Smooth muscle cell (in vitro differentiated cells): Measurements from ENCODE around the gene MYO3B. TPM values are rescaled to one million over a fixed set of nuclear protein-coding genes. Genes with fewer than 3 reads are reported as not detected.

Experiments
- DNase-seq: peaks from one replicate; lab custom pipeline; 2025; ENCODE audit not compliant: unreplicated experiment; lab: John Stamatoyannopoulos, UW
- H2AFZ ChIP-seq: fragments of 200-600 bp; sonication (generic); 2 replicates; pipeline ENCODE4 v1.6.0; 2016; ENCODE audit warnings: antibody characterized with exemption, low read depth, mild to moderate bottlenecking
- H3F3A ChIP-seq: fragments of 200-600 bp; sonication (generic); 2 replicates; pipeline ENCODE4 v1.6.0; 2017; ENCODE audit warnings: antibody characterized with exemption, low read depth
- H3K27ac ChIP-seq: fragments of 200-600 bp; sonication (generic); 2 replicates; pipeline ENCODE4 v1.5.1; 2016; ENCODE audit warnings: low read depth, mild to moderate bottlenecking
- H3K27me3 ChIP-seq: fragments of 200-600 bp; sonication (generic); 2 replicates; pipeline ENCODE4 v1.6.1; 2016; ENCODE audit warnings: low read depth, mild to moderate bottlenecking
- H3K36me3 ChIP-seq: fragments of 200-600 bp; sonication (generic); 2 replicates; pipeline ENCODE4 v1.5.1; 2016; ENCODE audit warnings: low read depth
- H3K4me1 ChIP-seq: fragments of 200-600 bp; sonication (generic); 2 replicates; pipeline ENCODE4 v1.5.1; 2016; ENCODE audit warnings: low read depth
- H3K4me2 ChIP-seq: fragments of 200-600 bp; sonication (generic); 2 replicates; pipeline ENCODE4 v1.6.0; 2016; ENCODE audit warnings: mild to moderate bottlenecking
- H3K4me3 ChIP-seq: fragments of 200-600 bp; sonication (generic); 2 replicates; pipeline ENCODE4 v1.5.1; 2016; ENCODE audit warnings: mild to moderate bottlenecking
- H3K79me2 ChIP-seq: fragments of 200-600 bp; sonication (generic); 2 replicates; pipeline ENCODE4 v1.6.0; 2016; ENCODE audit warnings: low read depth, mild to moderate bottlenecking
- H3K9ac ChIP-seq: fragments of 200-600 bp; sonication (generic); 2 replicates; pipeline ENCODE4 v1.6.0; 2016; ENCODE audit warnings: low read depth
- H3K9me3 ChIP-seq: fragments of 200-600 bp; sonication (generic); replicated peaks from 2 replicates; pipeline ENCODE4 v1.5.1; 2016; ENCODE audit warnings: low read depth
- H4K20me1 ChIP-seq: fragments of 200-600 bp; sonication (generic); 2 replicates; pipeline ENCODE4 v1.6.0; 2016; ENCODE audit warnings: low read depth
- WGBS: methylation state at CpG from one replicate; pipeline ENCODE4 v1.1.7; 2016; ENCODE audit warnings: low lambda C conversion rate; 5-methylcytosine and 5-hydroxymethylcytosine counted together
- polyA plus RNA-seq: library from polyadenylated mRNA; unstranded; fragments of >200 nt; fragmentation: Nextera tagmentation; extraction: Ambion mirVana; gene quantifications from 2 replicates; pipeline ENCODE4 v1.2.1, GENCODE V29; 2016
- total RNA-seq: library from RNA; depleted of rRNA; stranded (reverse); fragments of >200 nt; gene quantifications from 2 replicates; pipeline ENCODE4 v1.2.3, GENCODE V29; 2014
- TF ChIP-seq, protein P1 (sequence below): fragments of 200-600 bp; sonication (generic); IDR thresholded peaks from 2 replicates; pipeline ENCODE4 v1.5.1; 2017; ENCODE audit warnings: borderline replicate concordance, mild to moderate bottlenecking, antibody characterized with exemption; ENCODE audit not compliant: insufficient read depth, poor library complexity, severe bottlenecking

The MYO3B gene
- total and polyA plus RNA-seq, 2 experiments from 2014 or later: 0.47 to 3.1 TPM

DNA sequence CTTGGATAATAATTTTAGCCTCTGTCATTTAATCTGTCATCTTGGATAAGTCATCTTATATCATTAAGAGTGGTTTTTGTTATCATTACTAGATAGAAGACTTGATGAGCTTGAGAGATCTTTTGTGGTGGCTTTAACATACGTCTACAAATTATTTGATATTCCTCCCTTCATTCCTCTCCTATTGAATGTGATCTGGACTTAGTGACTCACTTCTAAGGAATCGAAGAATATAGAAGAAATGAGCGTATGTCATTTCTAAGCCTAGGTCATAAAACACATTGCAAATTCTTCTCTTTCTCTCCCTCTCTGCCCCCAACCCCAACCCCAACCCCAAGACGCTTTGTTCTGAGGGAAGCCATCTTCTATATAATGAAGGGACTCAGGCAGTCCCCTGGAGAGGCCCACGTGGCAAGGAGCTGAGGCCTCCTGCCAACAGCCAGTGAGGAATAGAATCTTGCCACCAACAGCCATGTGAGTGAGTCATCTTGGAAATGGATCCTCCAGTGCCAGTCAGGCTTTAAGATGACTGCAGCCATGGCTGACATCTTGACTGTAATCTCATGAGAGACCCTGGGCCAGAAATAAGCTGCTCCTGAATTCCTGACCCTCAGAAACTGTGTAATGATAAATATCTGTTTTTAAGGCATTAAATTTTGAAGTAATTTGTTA, 315.6 kb downstream of the MYO3B start:
- DNase-seq: no peak
- no peaks in the 10 kb centered on the region for H4K20me1 ChIP-seq
- H3K4me3 ChIP-seq: no peak overlapping the region
- TF ChIP-seq, protein P1, sequence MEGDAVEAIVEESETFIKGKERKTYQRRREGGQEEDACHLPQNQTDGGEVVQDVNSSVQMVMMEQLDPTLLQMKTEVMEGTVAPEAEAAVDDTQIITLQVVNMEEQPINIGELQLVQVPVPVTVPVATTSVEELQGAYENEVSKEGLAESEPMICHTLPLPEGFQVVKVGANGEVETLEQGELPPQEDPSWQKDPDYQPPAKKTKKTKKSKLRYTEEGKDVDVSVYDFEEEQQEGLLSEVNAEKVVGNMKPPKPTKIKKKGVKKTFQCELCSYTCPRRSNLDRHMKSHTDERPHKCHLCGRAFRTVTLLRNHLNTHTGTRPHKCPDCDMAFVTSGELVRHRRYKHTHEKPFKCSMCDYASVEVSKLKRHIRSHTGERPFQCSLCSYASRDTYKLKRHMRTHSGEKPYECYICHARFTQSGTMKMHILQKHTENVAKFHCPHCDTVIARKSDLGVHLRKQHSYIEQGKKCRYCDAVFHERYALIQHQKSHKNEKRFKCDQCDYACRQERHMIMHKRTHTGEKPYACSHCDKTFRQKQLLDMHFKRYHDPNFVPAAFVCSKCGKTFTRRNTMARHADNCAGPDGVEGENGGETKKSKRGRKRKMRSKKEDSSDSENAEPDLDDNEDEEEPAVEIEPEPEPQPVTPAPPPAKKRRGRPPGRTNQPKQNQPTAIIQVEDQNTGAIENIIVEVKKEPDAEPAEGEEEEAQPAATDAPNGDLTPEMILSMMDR: no peak
- no peaks in the 10 kb centered on the region for H3K9me3 ChIP-seq
- no peak overlapping the region for H3K9ac ChIP-seq
- H3F3A ChIP-seq: no peaks in the 10 kb centered on the region
- no peaks in the 10 kb centered on the region for H3K79me2 ChIP-seq
- no peak overlapping the region for H3K4me2 ChIP-seq
- no peak overlapping the region for H2AFZ ChIP-seq
- no peaks in the 10 kb centered on the region for H3K27me3 ChIP-seq
- no peaks in the 10 kb centered on the region for H3K4me1 ChIP-seq
- H3K27ac ChIP-seq: no peak overlapping the region
- 70% methylated on average over 5 of the region's 5 CpGs for WGBS
- H3K36me3 ChIP-seq: no peaks in the 10 kb centered on the region

DNA sequence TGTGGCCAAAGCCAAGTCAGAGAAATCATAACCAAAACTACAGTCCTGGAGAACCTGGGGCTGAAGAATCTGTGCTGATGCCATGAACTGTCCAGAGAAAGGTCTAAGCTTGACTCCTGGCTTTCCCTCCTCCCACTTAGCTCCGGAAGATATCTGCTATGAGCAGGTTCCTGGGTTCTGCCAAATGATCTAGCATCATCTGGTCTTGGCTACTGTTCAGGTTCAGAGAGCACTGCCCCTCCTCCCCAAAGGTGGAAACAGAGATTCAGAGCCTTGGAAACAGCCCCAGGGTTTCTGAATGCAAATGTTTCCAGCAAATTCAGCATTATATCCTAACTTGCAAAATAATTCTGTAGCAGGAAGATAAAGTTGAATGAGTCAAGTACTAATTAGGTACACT, 317.9 kb downstream of the MYO3B start:
- WGBS: 100% methylated on average over 1 of the region's 1 CpG
- Histone ChIP-seq H3K4me2 (no peak overlapping the region), H3K4me1 (no peaks in the 10 kb centered on the region), H3K79me2 (no peaks in the 10 kb centered on the region), H3K27ac (no peak overlapping the region), H3K36me3 (no peaks in the 10 kb centered on the region), H4K20me1 (no peaks in the 10 kb centered on the region), H3K9ac (no peak overlapping the region), H2AFZ (no peak overlapping the region), H3K9me3 (no peaks in the 10 kb centered on the region), H3K27me3 (no peaks in the 10 kb centered on the region), H3F3A (no peaks in the 10 kb centered on the region), H3K4me3 (no peak overlapping the region)
- no peak for DNase-seq
- TF ChIP-seq, protein P1: no peak

DNA sequence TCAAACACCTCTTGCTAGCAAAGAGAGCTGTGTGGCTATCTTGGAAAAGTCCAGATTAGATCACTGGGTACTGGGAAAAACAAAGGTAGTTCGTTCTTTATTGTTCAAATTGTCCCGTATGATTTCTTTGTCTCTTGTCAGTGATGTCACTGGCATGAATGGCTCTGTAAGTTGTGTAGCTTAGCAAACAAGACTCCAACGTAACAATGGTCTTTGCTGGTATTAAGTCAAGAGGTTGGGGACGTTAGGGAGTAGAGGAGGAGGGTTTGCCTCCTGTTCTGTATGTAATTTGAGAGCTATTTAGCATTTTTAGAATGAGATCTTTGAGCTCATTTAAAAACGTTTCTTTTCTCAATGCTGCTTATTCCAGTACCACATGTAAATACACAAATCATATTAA, 320.7 kb downstream of the MYO3B start:
- H3K79me2 ChIP-seq: no peaks in the 10 kb centered on the region
- H3K36me3 ChIP-seq: no peaks in the 10 kb centered on the region
- H2AFZ ChIP-seq: no peak overlapping the region
- H3K27me3 ChIP-seq: no peaks in the 10 kb centered on the region
- no peak for DNase-seq
- no peak overlapping the region for H3K9ac ChIP-seq
- TF ChIP-seq, protein P1: no peak
- no peak overlapping the region for H3K4me3 ChIP-seq
- no peak overlapping the region for H3K4me2 ChIP-seq
- no peaks in the 10 kb centered on the region for H4K20me1 ChIP-seq
- H3K4me1 ChIP-seq: peaks cover 21% of the 10 kb centered on the region
- no peaks in the 10 kb centered on the region for H3K9me3 ChIP-seq
- H3K27ac ChIP-seq: no peak overlapping the region
- WGBS: 51% methylated on average over 5 of the region's 5 CpGs
- H3F3A ChIP-seq: peaks cover 13% of the 10 kb centered on the region

DNA sequence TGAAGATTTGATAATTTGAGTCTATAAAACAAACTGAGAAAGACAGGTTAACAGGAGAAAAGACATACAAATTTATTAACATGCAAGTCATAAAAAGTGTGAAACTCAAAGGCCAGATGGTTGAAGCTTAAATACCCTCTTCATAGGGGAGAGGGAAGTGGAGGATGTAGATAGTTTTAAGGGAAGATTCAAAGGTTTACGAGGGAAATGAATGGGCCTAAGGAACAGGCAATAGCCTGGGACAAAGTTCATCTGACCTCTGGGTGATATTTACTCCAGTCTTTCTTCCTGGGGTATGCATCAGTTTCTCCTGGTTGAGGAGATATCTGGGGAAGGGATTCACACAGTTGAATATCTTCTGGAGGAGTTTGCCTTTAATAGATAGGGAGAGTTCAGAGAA, 322.2 kb downstream of the MYO3B start:
- Histone ChIP-seq H3K27me3 (no peaks in the 10 kb centered on the region), H3K4me3 (no peak overlapping the region), H3K27ac (no peak overlapping the region), H4K20me1 (no peaks in the 10 kb centered on the region), H3K79me2 (no peaks in the 10 kb centered on the region), H3K4me1 (peaks cover 36% of the 10 kb centered on the region), H3F3A (peaks cover 16% of the 10 kb centered on the region), H3K9me3 (no peaks in the 10 kb centered on the region), H2AFZ (no peak overlapping the region), H3K36me3 (no peaks in the 10 kb centered on the region), H3K9ac (no peak overlapping the region), H3K4me2 (no peak overlapping the region)
- 55% methylated on average over 1 of the region's 1 CpG for WGBS
- DNase-seq: no peak
- TF ChIP-seq, protein P1: no peak
